Endothelial cell of umbilical vein (primary cell): ENCODE results near the gene PHACTR1. TPM values are rescaled to one million over a fixed set of nuclear protein-coding genes. Genes with fewer than 3 reads are reported as not detected.

Experiments used
- BruUV-seq: library from RNA; stranded (reverse); fragments of 400-500 nt; replicated peaks from 2 replicates; lab custom pipeline; 2021; lab: Mats Ljungman, UMichigan
- CTCF ChIA-PET: fragments of 300-600, 350-600 bp; sonication (Branson Sonifier 250); formaldehyde crosslinking; loops from one replicate; lab custom pipeline; 2021; ENCODE audit warnings: antibody characterized with exemption, inconsistent platforms; lab: Charles Lee
- POLR2A ChIA-PET: fragments of 300-600, 350-600 bp; sonication (Branson Sonifier 250); formaldehyde crosslinking; loops from one replicate; lab custom pipeline; 2021; ENCODE audit warnings: antibody characterized with exemption, inconsistent platforms; lab: Charles Lee
- DNase-seq: peaks from one replicate; pipeline ENCODE4 v3.0.0-alpha.2; 2011; ENCODE audit warnings: low read depth, low spot score
- FAIRE-seq: peaks from 2 replicates; lab custom pipeline; 2011; peaks lifted over from hg19 to GRCh38; lab: Jason Lieb, UNC
- H2AFZ ChIP-seq: 2 replicates; pipeline ENCODE4 v1.6.0; 2012; ENCODE audit warnings: low read depth, low read length, control low read depth, inconsistent platforms
- H3K27ac ChIP-seq: 2 replicates; pipeline ENCODE4 v1.5.1; 2011; ENCODE audit warnings: low read depth, mild to moderate bottlenecking, control low read depth, low read length, moderate library complexity; ENCODE audit not compliant: insufficient read depth
- H3K27me3 ChIP-seq, 2 experiments: 2 replicates each; pipeline versions ENCODE4 v1.6.0 to v1.6.1; 2011; ENCODE audit warnings: low read length in 2 of 2, mixed read lengths in 1 of 2; ENCODE audit not compliant: control insufficient read depth in 2 of 2, insufficient read depth in 2 of 2
- H3K36me3 ChIP-seq, 2 experiments: 2 replicates in 1 of 2; 3 replicates in 1 of 2; pipeline ENCODE4 v1.5.1; 2011; ENCODE audit warnings: low read length in 2 of 2, mild to moderate bottlenecking in 1 of 2, moderate library complexity in 1 of 2; ENCODE audit not compliant: control insufficient read depth in 2 of 2, insufficient read depth in 2 of 2; ENCODE audit errors: extremely low read depth in 1 of 2
- H3K4me1 ChIP-seq: 3 replicates; pipeline ENCODE4 v1.5.1; 2011; ENCODE audit warnings: mild to moderate bottlenecking, low read length; ENCODE audit not compliant: control insufficient read depth, insufficient read depth; ENCODE audit errors: extremely low read depth
- H3K4me2 ChIP-seq: 2 replicates; pipeline ENCODE4 v1.6.1; 2011; ENCODE audit warnings: low read length, control low read depth, mixed read lengths; ENCODE audit not compliant: insufficient read depth
- H3K4me3 ChIP-seq, 3 experiments: fragments of 200-600 bp in 1 of 3; sonication (generic), shearing (Covaris generic) in 1 of 3; replicated peaks in 1 of 3; 2 replicates each; pipeline ENCODE4 v1.5.1; 2011 to 2016; ENCODE audit warnings: control low read depth in 3 of 3, low read length in 3 of 3, mild to moderate bottlenecking in 2 of 3, inconsistent platforms in 1 of 3, low read depth in 1 of 3, moderate library complexity in 1 of 3; ENCODE audit not compliant: insufficient read depth in 1 of 3
- H3K79me2 ChIP-seq: 2 replicates; pipeline ENCODE4 v1.6.0; 2012; ENCODE audit warnings: low read length, inconsistent platforms; ENCODE audit not compliant: control insufficient read depth, insufficient read depth
- H3K9ac ChIP-seq: replicated peaks from 2 replicates; pipeline ENCODE3; 2011; ENCODE audit warnings: low read length, control low read depth; ENCODE audit not compliant: insufficient read depth; ENCODE audit errors: extremely low read depth
- H3K9me1 ChIP-seq: replicated peaks from 3 replicates; pipeline ENCODE4 v1.6.0; 2011; ENCODE audit warnings: mild to moderate bottlenecking, low read length; ENCODE audit not compliant: control insufficient read depth, insufficient read depth; ENCODE audit errors: extremely low read depth
- H3K9me3 ChIP-seq: replicated peaks from 2 replicates; pipeline ENCODE4 v1.5.1; 2012; ENCODE audit warnings: low read length, inconsistent platforms; ENCODE audit not compliant: control insufficient read depth, insufficient read depth
- H4K20me1 ChIP-seq: replicated peaks from 2 replicates; pipeline ENCODE3; 2011; ENCODE audit warnings: mild to moderate bottlenecking, low read length; ENCODE audit not compliant: control insufficient read depth, insufficient read depth; ENCODE audit errors: extremely low read depth
- EZH2 ChIP-seq: IDR thresholded peaks from 2 replicates; pipeline ENCODE4 v1.6.1; 2012; ENCODE audit warnings: borderline replicate concordance, low read depth, mild to moderate bottlenecking, moderate library complexity, low read length, inconsistent platforms; ENCODE audit not compliant: severe bottlenecking
- FOS ChIP-seq: IDR thresholded peaks from 2 replicates; pipeline ENCODE4 v1.6.1; 2011; ENCODE audit warnings: mild to moderate bottlenecking, low read length, moderate library complexity, borderline replicate concordance; ENCODE audit not compliant: insufficient read depth
- GATA2 ChIP-seq: IDR thresholded peaks from 2 replicates; pipeline ENCODE4 v1.7.0; 2011; ENCODE audit warnings: low read depth, mild to moderate bottlenecking, moderate library complexity, mixed read lengths, low read length; ENCODE audit not compliant: insufficient read length, insufficient read depth
- JUN ChIP-seq: IDR thresholded peaks from 2 replicates; pipeline ENCODE4 v1.6.1; 2011; ENCODE audit warnings: borderline replicate concordance, low read depth; ENCODE audit not compliant: insufficient read length, insufficient read depth
- MYC ChIP-seq: IDR thresholded peaks from one replicate; pipeline ENCODE4 v1.6.1; 2011; ENCODE audit warnings: mild to moderate bottlenecking, low read depth, low read length
- POLR2A ChIP-seq: IDR thresholded peaks from 2 replicates; pipeline ENCODE4 v1.6.1; 2012; ENCODE audit warnings: low read depth, mild to moderate bottlenecking, control low read depth, low read length
- POLR2AphosphoS5 ChIP-seq: IDR thresholded peaks from 2 replicates; pipeline ENCODE4 v1.6.1; 2012; ENCODE audit warnings: low read depth, mild to moderate bottlenecking, control low read depth, low read length, moderate library complexity; ENCODE audit not compliant: insufficient read depth
- dilution Hi-C: fragments of 300-500 bp; cut with MboI; formaldehyde crosslinking; loops from one replicate; pipeline ENCODE4 v1.15.0; 2019; ENCODE audit warnings: low sequenced_read_pairs; ENCODE audit not compliant: extremely low pct_ligation_motif_present
- intact Hi-C: fragments of 100-400 bp; cut with micrococcal nuclease; formaldehyde crosslinking; loops from one replicate; pipeline ENCODE4 v1.10.0; 2022
- polyA plus RNA-seq, 4 experiments: library from polyadenylated mRNA; depleted of rRNA in 3 of 4; stranded (reverse) in 3 of 4; unstranded in 1 of 4; fragments of >200 nt; gene quantifications; 2 replicates each; pipeline versions ENCODE4 v1.2.1 to v1.2.3, GENCODE V29; 2011 to 2012; ENCODE audit warnings: missing spikeins in 1 of 4
- total RNA-seq: library from RNA; stranded (reverse); gene quantifications from 2 replicates; pipeline ENCODE4 v1.2.3, GENCODE V29; 2021
- TF ChIP-seq, protein P1 (sequence below), 2 donors: IDR thresholded peaks; 1 replicate in 1 of 2; 2 replicates in 1 of 2; pipeline ENCODE4 v1.5.1; 2011; ENCODE audit warnings: low read length in 2 of 2, mild to moderate bottlenecking in 2 of 2, moderate library complexity in 2 of 2, control low read depth in 1 of 2, inconsistent platforms in 1 of 2, low read depth in 1 of 2; ENCODE audit not compliant: insufficient read depth in 1 of 2; ENCODE audit errors: extremely low read depth in 1 of 2
- TF ChIP-seq, protein P2 (sequence below): IDR thresholded peaks from 2 replicates; pipeline ENCODE4 v1.6.1; 2011; ENCODE audit not compliant: insufficient read depth, insufficient read length

Gene PHACTR1
- total and polyA plus RNA-seq, 2 donors (not counting 3 experiments of a cell fraction or from before 2014, with no cell fraction given): 2.4 to 23.2 TPM

DNA sequence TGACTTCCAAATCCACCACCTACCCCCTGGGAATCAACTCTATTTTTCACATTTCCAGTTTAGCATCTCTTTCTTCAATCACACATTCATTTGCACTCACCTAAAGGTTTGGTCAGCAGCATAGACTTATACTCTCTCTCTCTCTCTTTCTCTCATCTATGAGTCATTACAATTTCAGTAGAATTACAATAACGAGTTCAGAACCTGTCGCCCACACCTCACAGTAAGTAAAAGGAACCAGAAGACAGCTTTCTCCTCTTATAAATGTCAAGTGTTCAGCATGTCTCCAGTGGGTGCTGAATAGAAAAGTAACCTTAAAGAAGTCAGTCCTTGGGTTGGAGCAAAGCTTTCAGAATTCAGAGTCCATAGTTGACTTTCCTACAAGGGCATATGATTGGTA lies 1.1 kb upstream of the PHACTR1 start:
- Histone ChIP-seq H3K9me3 (no peaks in the 10 kb centered on the region), H3K9ac (no peak overlapping the region), H3K27me3 (peaks cover 0 to 2% of the 10 kb centered on the region in 2 experiments), H3K4me3 (no peak overlapping the region), H3K79me2 (no peaks in the 10 kb centered on the region), H2AFZ (no peak overlapping the region), H3K4me2 (no peak overlapping the region), H3K36me3 (no peaks in the 10 kb centered on the region), H4K20me1 (no peaks in the 10 kb centered on the region), H3K4me1 (no peaks in the 10 kb centered on the region), H3K27ac (no peak overlapping the region), H3K9me1 (no peaks in the 10 kb centered on the region)
- TF ChIP-seq, protein P1, sequence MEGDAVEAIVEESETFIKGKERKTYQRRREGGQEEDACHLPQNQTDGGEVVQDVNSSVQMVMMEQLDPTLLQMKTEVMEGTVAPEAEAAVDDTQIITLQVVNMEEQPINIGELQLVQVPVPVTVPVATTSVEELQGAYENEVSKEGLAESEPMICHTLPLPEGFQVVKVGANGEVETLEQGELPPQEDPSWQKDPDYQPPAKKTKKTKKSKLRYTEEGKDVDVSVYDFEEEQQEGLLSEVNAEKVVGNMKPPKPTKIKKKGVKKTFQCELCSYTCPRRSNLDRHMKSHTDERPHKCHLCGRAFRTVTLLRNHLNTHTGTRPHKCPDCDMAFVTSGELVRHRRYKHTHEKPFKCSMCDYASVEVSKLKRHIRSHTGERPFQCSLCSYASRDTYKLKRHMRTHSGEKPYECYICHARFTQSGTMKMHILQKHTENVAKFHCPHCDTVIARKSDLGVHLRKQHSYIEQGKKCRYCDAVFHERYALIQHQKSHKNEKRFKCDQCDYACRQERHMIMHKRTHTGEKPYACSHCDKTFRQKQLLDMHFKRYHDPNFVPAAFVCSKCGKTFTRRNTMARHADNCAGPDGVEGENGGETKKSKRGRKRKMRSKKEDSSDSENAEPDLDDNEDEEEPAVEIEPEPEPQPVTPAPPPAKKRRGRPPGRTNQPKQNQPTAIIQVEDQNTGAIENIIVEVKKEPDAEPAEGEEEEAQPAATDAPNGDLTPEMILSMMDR (IDR thresholded peaks at IDR 0.05; ENCODE audit: extremely low read depth in 1 of 2, insufficient read depth in 1 of 2, low read depth in 1 of 2, low read length in 2 of 2): no peak
- TF ChIP-seq FOS: no peak
- TF ChIP-seq JUN: no peak
- no peak for TF ChIP-seq POLR2A
- TF ChIP-seq GATA2: no peak
- no peak for TF ChIP-seq MYC
- TF ChIP-seq, protein P2, sequence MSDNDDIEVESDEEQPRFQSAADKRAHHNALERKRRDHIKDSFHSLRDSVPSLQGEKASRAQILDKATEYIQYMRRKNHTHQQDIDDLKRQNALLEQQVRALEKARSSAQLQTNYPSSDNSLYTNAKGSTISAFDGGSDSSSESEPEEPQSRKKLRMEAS: no peak
- TF ChIP-seq EZH2: no peak
- TF ChIP-seq POLR2AphosphoS5: no peak
- FAIRE-seq (no peak), DNase-seq (no peak)
- dilution Hi-C loops (no loop called here), intact Hi-C loops (no loop called here)
- ChIA-PET CTCF (no interaction called here), POLR2A (no interaction called here)
- BruUV-seq: no TSS peak
